Measurements from ENCODE around the gene DCAF6. TPM values are rescaled to one million over a fixed set of nuclear protein-coding genes. Genes with fewer than 3 reads are reported as not detected.
A peak's percentile ranks its signal among the peaks of the same experiment; 100 is the strongest.

Gene DCAF6
- total and polyA plus RNA-seq, 2 experiments from 2014 or later = 52.0 to 92.7 TPM

DNA sequence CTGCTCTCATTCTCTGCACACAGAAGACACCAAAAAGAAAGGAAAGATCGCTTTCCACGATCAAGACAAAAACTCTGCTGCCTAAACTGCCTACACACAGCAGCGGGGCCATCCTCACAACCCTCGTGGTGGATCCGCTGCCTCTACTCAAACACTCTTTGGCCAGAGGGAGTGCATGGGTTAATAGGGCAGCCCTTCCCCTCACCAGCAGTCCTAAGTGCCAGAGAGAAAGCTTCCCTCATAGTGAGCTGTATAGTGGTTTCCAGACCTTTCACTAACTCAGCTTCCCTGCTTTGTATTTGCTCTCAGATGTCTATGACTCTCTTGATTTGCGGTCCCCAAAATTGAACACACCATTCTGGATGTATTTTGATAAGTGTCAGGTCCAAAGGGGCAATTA lies 169.4 kb downstream of the DCAF6 start:
- H3K9me3 ChIP-seq (ENCODE audit: low read depth) = no peaks in the 10 kb centered on the region
- no peak for DNase-seq (ENCODE audit: low read depth in 1 of 2, low spot score in 1 of 2)
- H3K4me1 ChIP-seq (ENCODE audit: low read depth) = peaks cover 3% of the 10 kb centered on the region
- H3K4me3 ChIP-seq = no peak overlapping the region
- TF ChIP-seq, protein P1, sequence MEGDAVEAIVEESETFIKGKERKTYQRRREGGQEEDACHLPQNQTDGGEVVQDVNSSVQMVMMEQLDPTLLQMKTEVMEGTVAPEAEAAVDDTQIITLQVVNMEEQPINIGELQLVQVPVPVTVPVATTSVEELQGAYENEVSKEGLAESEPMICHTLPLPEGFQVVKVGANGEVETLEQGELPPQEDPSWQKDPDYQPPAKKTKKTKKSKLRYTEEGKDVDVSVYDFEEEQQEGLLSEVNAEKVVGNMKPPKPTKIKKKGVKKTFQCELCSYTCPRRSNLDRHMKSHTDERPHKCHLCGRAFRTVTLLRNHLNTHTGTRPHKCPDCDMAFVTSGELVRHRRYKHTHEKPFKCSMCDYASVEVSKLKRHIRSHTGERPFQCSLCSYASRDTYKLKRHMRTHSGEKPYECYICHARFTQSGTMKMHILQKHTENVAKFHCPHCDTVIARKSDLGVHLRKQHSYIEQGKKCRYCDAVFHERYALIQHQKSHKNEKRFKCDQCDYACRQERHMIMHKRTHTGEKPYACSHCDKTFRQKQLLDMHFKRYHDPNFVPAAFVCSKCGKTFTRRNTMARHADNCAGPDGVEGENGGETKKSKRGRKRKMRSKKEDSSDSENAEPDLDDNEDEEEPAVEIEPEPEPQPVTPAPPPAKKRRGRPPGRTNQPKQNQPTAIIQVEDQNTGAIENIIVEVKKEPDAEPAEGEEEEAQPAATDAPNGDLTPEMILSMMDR (IDR thresholded peaks at IDR 0.05; ENCODE audit: low read depth, low read length) = no peak
- H3K27ac ChIP-seq = no peak overlapping the region
- H3K27me3 ChIP-seq = no peaks in the 10 kb centered on the region
- H3K36me3 ChIP-seq = no peaks in the 10 kb centered on the region

DNA sequence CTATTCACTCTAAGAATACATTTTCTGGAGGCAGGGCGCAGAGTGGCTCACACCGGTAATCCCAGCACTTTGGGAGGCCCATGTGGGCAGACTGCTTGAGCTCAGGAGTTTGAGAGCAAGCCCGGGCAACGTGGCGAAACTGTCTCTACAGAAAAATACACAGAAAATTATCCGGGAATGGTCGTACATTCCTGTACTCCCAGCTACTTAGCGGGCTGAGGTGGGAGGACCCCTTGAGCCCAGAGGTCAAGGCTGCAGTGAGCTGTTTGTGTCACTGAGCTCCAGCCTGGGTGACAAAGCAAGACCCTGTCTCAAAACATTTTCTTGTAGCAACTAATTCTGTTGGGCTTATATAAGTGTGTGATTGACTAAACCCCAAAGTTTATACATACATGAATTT lies 169.8 kb downstream of the DCAF6 start:
- no peak for DNase-seq (ENCODE audit: low read depth in 1 of 2, low spot score in 1 of 2)
- H3K27me3 ChIP-seq = no peaks in the 10 kb centered on the region
- H3K36me3 ChIP-seq = no peaks in the 10 kb centered on the region
- no peaks in the 10 kb centered on the region for H3K9me3 ChIP-seq (ENCODE audit: low read depth)
- no peaks in the 10 kb centered on the region for H3K4me1 ChIP-seq (ENCODE audit: low read depth)
- H3K4me3 ChIP-seq = no peak overlapping the region
- TF ChIP-seq, protein P1 (IDR thresholded peaks at IDR 0.05; ENCODE audit: low read depth, low read length) = no peak
- H3K27ac ChIP-seq = no peak overlapping the region

DNA sequence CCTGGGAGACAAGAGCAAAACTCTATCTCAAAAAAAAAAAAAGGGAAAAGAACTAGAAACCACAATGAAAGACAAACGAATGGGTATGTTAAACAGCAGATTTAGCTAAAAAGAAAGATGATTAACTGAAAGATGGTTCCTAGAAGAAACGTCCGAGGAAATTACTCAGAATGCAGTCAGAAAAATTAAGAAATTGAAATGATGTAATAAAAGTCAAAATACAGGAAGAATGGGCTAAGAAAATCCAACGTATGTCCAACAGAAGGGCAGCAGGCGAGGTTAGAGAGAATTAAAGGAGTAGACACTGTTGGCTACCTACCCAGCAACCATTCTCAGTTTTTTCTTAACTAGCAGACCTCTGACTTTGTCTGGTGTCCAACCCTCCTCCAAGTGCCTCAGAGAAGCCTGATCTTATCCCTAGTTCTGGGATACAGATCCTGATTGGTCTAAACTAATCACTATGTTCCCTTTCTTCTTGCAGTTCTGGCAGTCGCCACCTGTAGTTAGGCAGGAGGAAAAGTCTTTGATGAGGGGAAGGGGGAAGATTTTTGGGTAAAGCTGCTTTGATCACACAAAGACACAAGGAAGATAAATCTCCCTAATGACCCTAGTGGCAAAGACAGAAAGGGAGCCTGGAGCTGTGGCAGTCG lies 174.5 kb downstream of the DCAF6 start:
- H3K4me1 ChIP-seq (ENCODE audit: low read depth) = no peaks in the 10 kb centered on the region
- H3K4me3 ChIP-seq = no peak overlapping the region
- no peaks in the 10 kb centered on the region for H3K27me3 ChIP-seq
- H3K36me3 ChIP-seq = no peaks in the 10 kb centered on the region
- H3K9me3 ChIP-seq (ENCODE audit: low read depth) = no peaks in the 10 kb centered on the region
- TF ChIP-seq, protein P1 (IDR thresholded peaks at IDR 0.05; ENCODE audit: low read depth, low read length) = no peak
- H3K27ac ChIP-seq = no peak overlapping the region
- DNase-seq (ENCODE audit: low read depth in 1 of 2, low spot score in 1 of 2) = peak in 1 of 2 donors; percentile 40

DNA sequence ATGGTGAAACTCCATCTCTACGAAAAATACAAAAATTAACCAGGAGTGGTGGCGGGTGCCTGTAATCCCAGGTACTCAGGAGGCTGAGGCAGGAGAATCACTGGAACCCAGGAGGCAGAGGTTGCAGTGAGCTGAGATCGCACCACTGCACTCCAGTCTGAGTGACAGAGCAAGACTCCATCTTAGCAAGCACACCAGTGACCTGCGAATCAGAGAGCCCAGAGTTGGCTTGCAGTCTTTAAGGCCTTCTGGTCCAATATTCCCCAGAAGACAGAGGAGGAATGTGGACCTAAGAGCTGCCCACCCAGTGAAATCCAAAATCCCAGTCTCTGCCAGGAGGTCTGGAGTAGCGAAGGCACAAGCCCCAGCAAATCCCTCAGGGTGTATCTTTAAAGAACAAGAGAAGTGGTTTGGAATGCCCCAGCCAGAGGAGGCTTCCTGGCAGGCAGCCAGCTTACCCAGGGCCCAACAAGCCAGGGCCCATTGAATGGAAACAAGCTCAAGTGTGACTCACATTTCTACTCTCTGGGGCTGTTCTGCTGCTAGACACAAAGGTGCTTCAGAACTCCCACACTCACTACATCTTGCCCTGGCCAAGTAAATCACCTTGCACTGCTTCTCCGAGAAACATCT lies 176.3 kb downstream of the DCAF6 start:
- no peaks in the 10 kb centered on the region for H3K9me3 ChIP-seq (ENCODE audit: low read depth)

DNA sequence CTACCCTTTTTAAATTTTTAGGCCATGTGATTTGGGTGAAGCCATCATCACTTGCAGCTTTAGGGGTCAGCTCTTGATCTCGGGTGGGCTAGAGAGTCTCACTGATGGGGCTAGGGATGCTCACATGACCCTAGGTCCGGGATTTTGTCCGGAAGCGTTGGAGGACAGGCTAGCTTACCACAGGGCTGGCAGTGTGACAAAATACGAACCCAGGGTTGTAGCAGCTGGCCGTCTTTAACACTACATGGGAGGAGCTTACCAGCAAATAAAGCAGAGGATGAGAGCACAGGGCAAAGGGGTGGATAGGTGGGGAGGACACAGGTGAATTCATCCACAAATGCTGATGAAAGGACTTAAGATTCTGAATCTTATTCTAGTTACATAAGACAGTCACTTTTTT lies 178.4 kb downstream of the DCAF6 start:
- Histone ChIP-seq H3K9me3 (ENCODE audit: low read depth) (no peaks in the 10 kb centered on the region), H3K27ac (no peak overlapping the region)
- peak in 1 of 2 donors; percentile 79 for DNase-seq (ENCODE audit: low read depth in 1 of 2, low spot score in 1 of 2)

More for the DNA sequence above, 176.3 kb downstream of the DCAF6 start:
- Histone ChIP-seq H3K36me3 (peaks cover 4% of the 10 kb centered on the region), H3K27me3 (no peaks in the 10 kb centered on the region), H3K4me3 (no peak overlapping the region), H3K27ac (peak overlapping the region; percentile 7), H3K4me1 (ENCODE audit: low read depth) (no peaks in the 10 kb centered on the region)
- TF ChIP-seq, protein P1 (IDR thresholded peaks at IDR 0.05; ENCODE audit: low read depth, low read length) = no peak
- DNase-seq (ENCODE audit: low read depth in 1 of 2, low spot score in 1 of 2) = peak; percentile 73 to 90

More for the DNA sequence above, 178.4 kb downstream of the DCAF6 start:
- TF ChIP-seq, protein P1 (IDR thresholded peaks at IDR 0.05; ENCODE audit: low read depth, low read length) = no peak
- Histone ChIP-seq H3K36me3 (peaks cover 4% of the 10 kb centered on the region), H3K27me3 (no peaks in the 10 kb centered on the region), H3K4me1 (ENCODE audit: low read depth) (no peaks in the 10 kb centered on the region), H3K4me3 (no peak overlapping the region)

All from cardiac muscle cell (in vitro differentiated cells and primary cell).